H7 (cell line): ENCODE data around the gene SMYD3. TPM values are rescaled to one million over a fixed set of nuclear protein-coding genes. Genes with fewer than 3 reads are reported as not detected.
"Not testable (repeated sequence)": the region's sequence is repeated elsewhere in the genome, so short reads cannot be mapped to it uniquely, and the experiment has no call there.

ENCODE experiments used
- DNase-seq: peaks from one replicate; pipeline ENCODE4 v3.0.0; 2012
- H3K27me3 ChIP-seq: 2 replicates; pipeline ENCODE4 v1.6.0; 2011; ENCODE audit warnings: mild to moderate bottlenecking, low read length; ENCODE audit not compliant: control insufficient read depth, insufficient read depth
- H3K36me3 ChIP-seq: replicated peaks from 2 replicates; pipeline ENCODE4 v1.5.1; 2011; ENCODE audit warnings: low read length; ENCODE audit not compliant: control insufficient read depth, insufficient read depth
- H3K4me3 ChIP-seq: 2 replicates; pipeline ENCODE4 v1.5.1; 2011; ENCODE audit warnings: low read depth, mild to moderate bottlenecking, control low read depth, low read length, moderate library complexity; ENCODE audit not compliant: insufficient read depth
- total RNA-seq: library from RNA; depleted of rRNA; stranded (reverse); fragments of >200 nt; shearing (Covaris generic); gene quantifications from 2 replicates; pipeline ENCODE4 v1.2.3, GENCODE V29; 2014; rRNA removed

Gene SMYD3
- total RNA-seq, 1 experiment from 2014 or later, result 31.0 TPM

GRCh38 chr1:245715291-245715701 lies 791.8 kb downstream of the SMYD3 start:
- peak; percentile 13 for DNase-seq
- peaks cover 4% of the 10 kb centered on the region; the same call in 1 of the 2 replicates for H3K27me3 ChIP-seq
- no peak overlapping the region for H3K4me3 ChIP-seq
- H3K36me3 ChIP-seq, result no peaks in the 10 kb centered on the region

- not testable (repeated sequence) for H3K4me3 ChIP-seq, H3K27me3 ChIP-seq, H3K36me3 ChIP-seq, DNase-seq
Observed at GRCh38 chr1:245714027-245714426, 793.1 kb downstream of the SMYD3 start.

DNA sequence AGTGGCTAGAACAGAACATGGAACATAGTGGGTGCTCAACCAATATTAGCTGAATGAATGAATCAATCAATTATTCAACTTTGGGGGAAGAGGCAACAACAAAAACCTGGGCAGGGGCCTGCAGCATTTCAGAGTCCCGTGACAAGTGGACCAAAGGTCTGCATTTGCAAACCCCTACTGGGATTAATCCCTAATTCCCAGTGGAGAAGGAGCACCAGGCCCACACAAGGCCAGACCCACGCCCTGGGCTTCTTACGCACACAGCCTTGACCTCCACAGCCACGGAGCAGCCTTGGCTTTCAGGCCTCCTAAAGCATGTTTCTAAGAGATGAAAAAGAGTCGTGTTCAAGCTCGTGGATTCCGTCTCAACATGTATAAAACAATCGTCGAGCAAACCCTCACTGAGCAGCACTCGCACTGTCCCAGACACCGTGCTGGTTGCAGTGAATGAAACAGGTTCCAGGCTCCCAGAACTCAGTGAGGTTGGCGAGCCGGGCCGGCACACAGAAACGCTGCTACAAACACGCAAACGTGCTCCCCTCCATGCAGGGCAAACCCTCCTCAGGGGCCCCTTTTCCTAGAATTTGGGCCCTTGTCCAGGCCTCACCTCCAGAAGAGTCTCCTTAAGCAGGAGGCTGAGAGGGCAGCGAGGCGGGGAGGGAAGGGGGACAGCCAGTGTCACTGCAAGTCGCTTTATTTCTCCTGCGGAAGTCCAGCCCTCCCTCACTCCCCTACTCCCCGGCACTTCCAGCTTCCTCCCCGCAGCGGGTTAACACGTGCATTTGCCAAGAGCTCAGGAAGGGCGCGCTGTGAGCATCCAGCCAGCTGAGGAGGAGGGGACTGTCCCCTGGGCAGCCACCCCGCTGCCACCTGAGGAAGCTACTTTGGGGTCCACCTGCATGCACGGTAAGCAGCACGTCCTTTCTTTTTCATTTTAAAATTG lies 795.8 kb downstream of the SMYD3 start:
- H3K36me3 ChIP-seq, result no peaks in the 10 kb centered on the region
- peak; percentile 82 for DNase-seq
- H3K4me3 ChIP-seq, result peak overlapping the region; percentile 5; the same call in 1 of the 2 replicates
- peaks cover 4% of the 10 kb centered on the region; the same call in 1 of the 2 replicates for H3K27me3 ChIP-seq

DNA sequence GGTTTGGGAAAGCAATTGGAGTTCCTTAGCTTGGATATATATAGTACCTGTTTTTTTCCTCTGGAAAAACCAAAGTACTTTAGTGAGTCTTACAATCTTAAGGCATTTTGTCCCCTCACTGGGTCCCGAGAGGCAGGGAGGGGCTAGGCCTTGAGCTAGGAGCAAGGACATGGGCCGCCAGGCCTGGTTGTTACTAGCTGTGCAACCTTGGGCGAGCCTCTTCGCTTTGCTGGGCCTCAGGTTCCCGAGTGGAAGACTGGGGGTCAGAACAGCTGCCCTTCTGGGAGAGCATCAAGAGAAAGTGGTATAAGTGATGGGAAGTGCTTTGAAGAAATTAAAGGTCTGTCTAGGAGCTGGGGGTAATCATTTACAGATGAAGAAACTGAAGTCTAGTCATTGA lies 799.1 kb downstream of the SMYD3 start:
- no peaks in the 10 kb centered on the region for H3K36me3 ChIP-seq
- DNase-seq, result no peak
- H3K27me3 ChIP-seq, result peaks cover 4% of the 10 kb centered on the region; the same call in 1 of the 2 replicates
- H3K4me3 ChIP-seq, result no peak overlapping the region

DNA sequence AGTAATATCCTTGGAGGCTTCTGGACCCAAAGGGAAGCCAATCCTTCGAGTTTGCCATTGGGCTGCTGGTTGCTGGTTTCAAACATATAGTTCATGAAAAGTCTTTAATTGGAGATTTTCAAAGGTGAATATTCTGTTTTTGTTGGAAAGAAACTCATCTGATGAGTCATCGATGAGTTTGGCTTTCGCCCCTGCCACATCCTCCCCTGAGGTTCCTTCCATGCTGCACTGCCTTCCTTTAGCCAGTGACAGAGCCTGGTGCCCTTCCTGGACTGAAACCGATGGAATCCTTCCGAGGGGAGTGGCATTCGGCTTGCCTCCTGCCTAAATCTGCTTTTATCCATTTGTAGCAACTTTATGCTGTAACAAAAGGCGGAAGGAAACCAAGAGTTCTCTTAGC lies 802.3 kb downstream of the SMYD3 start:
- Histone ChIP-seq H3K4me3 (no peak overlapping the region), H3K27me3 (no peaks in the 10 kb centered on the region), H3K36me3 (no peaks in the 10 kb centered on the region)
- DNase-seq, result peak; percentile 9

GRCh38 chr1:245704341-245704740 lies 802.7 kb downstream of the SMYD3 start:
- Histone ChIP-seq H3K4me3 (no peak overlapping the region), H3K27me3 (no peaks in the 10 kb centered on the region), H3K36me3 (no peaks in the 10 kb centered on the region)
- DNase-seq, result peak; percentile 4

DNA sequence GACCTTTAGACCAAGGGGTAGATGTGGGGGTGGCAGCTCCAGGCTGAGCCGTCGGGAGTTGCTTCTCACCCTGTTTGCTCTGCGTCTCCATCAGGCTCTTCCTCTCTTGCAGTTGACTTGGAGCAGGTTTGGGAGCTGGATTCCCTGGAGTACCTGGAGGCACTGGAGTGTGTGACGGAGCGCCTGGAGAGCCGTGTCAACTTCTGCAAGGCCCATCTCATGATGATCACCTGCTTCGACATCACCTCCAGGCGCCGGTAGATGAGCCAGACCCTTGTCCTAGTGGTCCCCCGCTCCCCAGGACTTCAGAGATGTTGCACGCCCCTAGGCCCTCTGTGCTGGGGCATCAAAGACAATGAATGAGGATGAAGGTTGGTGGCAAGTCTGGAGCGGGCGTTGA lies 804.7 kb downstream of the SMYD3 start:
- Histone ChIP-seq H3K4me3 (no peak overlapping the region), H3K36me3 (no peaks in the 10 kb centered on the region), H3K27me3 (no peaks in the 10 kb centered on the region)
- no peak for DNase-seq

- no peaks in the 10 kb centered on the region for H3K27me3 ChIP-seq
- no peak overlapping the region for H3K4me3 ChIP-seq
- no peak for DNase-seq
- no peaks in the 10 kb centered on the region for H3K36me3 ChIP-seq
Observed at GRCh38 chr1:245701631-245702030, 805.4 kb downstream of the SMYD3 start.

DNA sequence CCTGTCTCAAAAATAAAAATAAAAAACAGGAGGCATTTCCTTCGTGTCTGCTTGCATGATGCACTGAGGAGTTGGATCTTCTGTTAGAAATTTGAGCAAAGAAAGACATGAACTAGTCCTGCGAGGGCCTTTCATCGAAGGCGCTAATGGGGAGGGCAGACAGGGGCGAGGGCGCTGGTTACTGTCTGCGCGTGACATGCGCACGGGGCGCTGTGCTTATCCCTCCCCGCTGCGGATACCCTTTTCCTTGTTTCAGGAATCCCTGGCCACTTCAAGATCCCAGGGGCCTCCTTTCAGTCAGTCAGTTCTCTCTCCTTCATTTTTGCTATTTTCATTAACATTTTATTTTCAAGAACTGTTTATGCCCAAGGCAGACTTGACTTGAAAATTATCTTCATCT lies 806.4 kb downstream of the SMYD3 start:
- no peaks in the 10 kb centered on the region for H3K36me3 ChIP-seq
- DNase-seq, result no peak
- H3K4me3 ChIP-seq, result no peak overlapping the region
- no peaks in the 10 kb centered on the region for H3K27me3 ChIP-seq

Other genes starting within 250 kb of the SMYD3 start
- 38.3 and 39.8 TPM in 2 replicates for gene TFB2M, start 59.0 kb upstream of the SMYD3 start, total RNA-seq
- gene CNST, start 59.2 kb upstream of the SMYD3 start, total RNA-seq, result 18.8 and 24.1 TPM in 2 replicates
- gene SCCPDH, start 217.1 kb upstream of the SMYD3 start, total RNA-seq, result 11.1 and 12.2 TPM in 2 replicates